ENCODE data around the gene TBL3.

DNA sequence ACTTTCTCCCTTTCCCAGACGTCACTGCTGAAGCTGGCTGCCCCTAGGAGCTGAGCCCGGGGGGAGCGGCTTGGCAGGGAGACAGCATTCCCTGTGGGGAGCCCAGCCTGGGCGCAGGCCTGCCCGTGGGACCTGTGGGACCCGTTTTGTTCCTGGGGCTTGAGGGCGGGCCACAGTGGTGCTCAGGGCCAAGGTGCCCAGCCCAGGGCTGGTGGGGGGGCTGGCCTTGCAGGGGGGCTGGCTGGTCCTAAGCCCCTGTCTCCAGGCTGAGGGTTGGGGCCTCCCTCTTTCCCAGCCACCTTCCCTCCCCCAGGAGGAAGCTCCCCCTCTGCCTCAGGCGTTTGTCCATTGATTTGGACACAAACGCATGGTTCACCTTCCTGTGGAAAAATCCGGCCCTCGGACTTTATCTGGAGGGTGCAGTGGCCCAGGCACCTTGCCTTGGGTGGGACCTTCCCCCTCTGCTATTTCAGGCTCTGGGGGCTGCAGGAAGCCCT, 59.3 kb downstream of the TBL3 start:
- TF ChIP-seq EZH2 (IDR thresholded peaks at IDR 0.05; ENCODE audit: low read length) (no peak), CTCF (optimal IDR thresholded peaks at IDR 0.05 in 1 of 3, IDR thresholded peaks at IDR 0.05 in 1 of 3, conservative IDR thresholded peaks at IDR 0.05 in 1 of 3; ENCODE audit: extremely low read depth in 1 of 3, insufficient read depth in 2 of 3, low read length in 3 of 3) (no peak)

Measured in keratinocyte (primary cell).